Heart right ventricle (tissue), 16 donors: ENCODE measurements around the gene LBHD2. TPM values are rescaled to one million over a fixed set of nuclear protein-coding genes. Genes with fewer than 3 reads are reported as not detected.
A peak's percentile ranks its signal among the peaks of the same experiment; 100 is the strongest.

Source experiments
- ATAC-seq, 8 donors: fragments of 200-7000 bp; cut with Tn5 transposase; one replicate each; pipeline ENCODE4 v1.9.1; 2020; ENCODE audit warnings: mild to moderate bottlenecking in 8 of 8, moderate library complexity in 8 of 8, moderate number of reproducible peaks in 1 of 8
- DNase-seq, 2 donors: peaks; one replicate each; pipeline ENCODE4 v3.0.0-alpha.2; 2020
- H3K27ac ChIP-seq, 10 donors: fragments of 200-600 bp; sonication (generic) in 2 of 10; one replicate each; pipeline versions ENCODE4 v1.5.0 to v1.8.0; 2020 to 2022; ENCODE audit warnings: mild to moderate bottlenecking in 3 of 10
- H3K27me3 ChIP-seq, 7 donors: fragments of 200-600 bp; one replicate each; pipeline ENCODE4 v1.8.0; 2021 to 2022; ENCODE audit warnings: mild to moderate bottlenecking in 2 of 7
- H3K36me3 ChIP-seq, 9 donors: fragments of 200-600 bp; sonication (generic) in 1 of 9; one replicate each; pipeline versions ENCODE4 v1.5.0 to v1.8.0; 2020 to 2022; ENCODE audit warnings: mild to moderate bottlenecking in 2 of 9
- H3K4me1 ChIP-seq, 9 donors: fragments of 200-600 bp; sonication (generic) in 1 of 9; one replicate each; pipeline versions ENCODE4 v1.5.0 to v1.8.0; 2020 to 2022; ENCODE audit warnings: mild to moderate bottlenecking in 4 of 9
- H3K4me3 ChIP-seq, 10 donors: fragments of 200-600 bp; sonication (generic) in 2 of 10; one replicate each; pipeline versions ENCODE4 v1.5.0 to v1.8.0; 2020 to 2022; ENCODE audit warnings: mild to moderate bottlenecking in 7 of 10, moderate library complexity in 2 of 10
- H3K9me3 ChIP-seq, 11 donors: fragments of 200-600 bp in 10 of 11; sonication (generic) in 2 of 11; one replicate each; pipeline versions ENCODE4 v1.5.0 to v1.8.0; 2013 to 2022; ENCODE audit warnings: mild to moderate bottlenecking in 2 of 11, control low read depth in 1 of 11, moderate library complexity in 1 of 11
- CTCF ChIP-seq, 9 donors: fragments of 200-600 bp; sonication (generic) in 2 of 9; IDR thresholded peaks; one replicate each; pipeline versions ENCODE4 v1.5.0 to v1.8.0; 2021 to 2022; ENCODE audit warnings: antibody characterized with exemption in 9 of 9, mild to moderate bottlenecking in 5 of 9, moderate library complexity in 1 of 9
- WGBS, 2 donors: extraction: QIAGEN DNeasy Blood & Tissue Kit; methylation state at CpG; one replicate each; pipeline ENCODE4 v1.1.7; 2013; ENCODE audit warnings: inconsistent platforms in 1 of 2; 5-methylcytosine and 5-hydroxymethylcytosine counted together
- intact Hi-C, 10 donors: fragments of 100-400 bp; cut with DNase I; formaldehyde crosslinking; loops; one replicate each; pipeline versions ENCODE4 v1.11.1 to v1.14.2; 2022
- polyA plus RNA-seq, 2 donors: library from polyadenylated mRNA; stranded (reverse); fragments of 200-250 nt; gene quantifications; one replicate each; pipeline ENCODE4 v1.2.3, GENCODE V29; 2013
- total RNA-seq, 10 donors: library from RNA; stranded (reverse); fragmentation: NEBNext Ultra II Directional in 3 of 10; extraction: Animal tissue kit (Norgen Biotek cat#: 25700) in 3 of 10; gene quantifications; one replicate each; pipeline versions ENCODE4 v1.2.1 to v1.2.4, GENCODE V29; 2021 to 2023
- donor health status: Arrhythmogenic right ventricular cardiomyopathy.
- donor health status: ischemic (EF 13 %, LVEDD 7.1; RV severe dilation, severe dysfunction).
- donor health status: healthy with polysubstance abuse.
- donor health status: DM: no; HTN: yes; CAD: no.
- donor health status: DM: no; HTN: no; CAD: no.
- donor health status: ischemic (EF 25% LVEDD 6.9; RV normal size, moderate dysfunction).
- donor health status: ischemic (EF 25% LVEDD 5.7; RV mildly dilated, moderate dysfunction).
- donor health status: healthy.
- donor health status: DM: yes; HTN: yes; CAD: no.
- donor health status: Ischemic cardiomyopathy.
- donor health status: ischemic (EF 35%, LVEDD 5.7; RV mildly dilated, moderate dysfunction).
- donor health status: nonischemic (EF 11% LVEDD 7.7; RV severe dilation, severe dysfunction).
- donor health status: DM: yes; HTN: yes; CAD: no.
- donor health status: PGD.
- donor health status: ischemic (EF 29% LVEDD 5.4; RV normal size, mild dysfunction).
- donor health status: nonischemic (EF 23%, LVEDD 6.1; RV moderate dilation, normal function).

The LBHD2 gene
- total and polyA plus RNA-seq, 12 donors: 0.19 TPM; not detected in 11

DNA sequence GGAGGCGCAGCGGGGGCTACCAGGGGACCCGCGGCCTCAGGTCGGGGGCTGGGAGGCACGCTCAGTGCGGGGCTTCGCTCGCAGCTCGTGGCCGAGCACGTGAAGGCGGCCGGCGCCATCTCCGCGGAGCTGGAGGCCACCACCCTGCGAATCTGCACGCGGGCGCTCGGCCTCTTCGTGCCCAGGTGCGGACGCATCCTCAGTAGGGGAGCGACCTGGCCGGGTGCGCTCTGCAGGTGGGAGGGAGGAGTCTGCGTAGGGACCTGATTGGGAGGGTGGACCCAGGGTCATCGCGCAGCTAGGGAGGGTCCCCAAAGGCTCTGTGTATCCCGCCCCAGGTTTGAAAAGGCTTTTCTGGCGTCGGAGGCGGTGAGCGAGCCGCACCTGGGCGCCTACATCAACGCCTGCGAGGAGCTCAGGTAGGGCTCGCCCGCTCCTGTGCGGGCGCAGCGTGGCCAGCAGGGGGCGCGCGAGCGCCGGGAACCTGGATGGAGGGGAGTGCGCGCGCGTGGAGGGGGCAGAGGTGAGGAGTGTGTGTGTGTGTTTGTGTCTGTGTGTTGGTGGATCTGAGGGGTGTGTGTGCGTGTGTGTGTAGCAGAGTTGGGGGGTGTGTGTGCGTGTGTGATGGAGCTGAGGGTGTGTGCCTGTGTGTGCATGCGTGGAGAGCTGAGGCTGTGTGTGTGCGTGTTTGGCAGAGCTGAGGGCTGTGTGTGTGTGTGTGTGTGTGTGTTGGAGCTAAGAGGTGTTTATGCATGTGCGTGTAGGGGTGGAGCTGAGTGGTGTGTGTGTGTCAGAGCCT lies 20.8 kb downstream of the LBHD2 start:
- DNase-seq (peak; percentile 50 to 75), ATAC-seq (peak; percentile 72 to 89 (median 82))
- Histone ChIP-seq H3K27me3 (peaks cover 34 to 51% (median 49%) of the 10 kb centered on the region in 7 donors), H3K36me3 (no peaks in the 10 kb centered on the region), H3K4me1 (peaks cover 12 to 43% (median 31%) of the 10 kb centered on the region in 9 donors), H3K4me3 (peak overlapping the region in 1 of 10 donors; percentile 11), H3K27ac (no peak overlapping the region), H3K9me3 (no peaks in the 10 kb centered on the region)
- intact Hi-C loops: loop anchor here (1.0 to 10.0 kb wide), 10 partner anchors 37 to 188 kb away; no protein-coding TSS in a partner anchor
- TF ChIP-seq CTCF (IDR thresholded peaks at IDR 0.05): peak; percentile 91 to 98 (median 96)
- 6 to 7% methylated on average over 55 to 59 of the region's 59 CpGs for WGBS, 2 donors

DNA sequence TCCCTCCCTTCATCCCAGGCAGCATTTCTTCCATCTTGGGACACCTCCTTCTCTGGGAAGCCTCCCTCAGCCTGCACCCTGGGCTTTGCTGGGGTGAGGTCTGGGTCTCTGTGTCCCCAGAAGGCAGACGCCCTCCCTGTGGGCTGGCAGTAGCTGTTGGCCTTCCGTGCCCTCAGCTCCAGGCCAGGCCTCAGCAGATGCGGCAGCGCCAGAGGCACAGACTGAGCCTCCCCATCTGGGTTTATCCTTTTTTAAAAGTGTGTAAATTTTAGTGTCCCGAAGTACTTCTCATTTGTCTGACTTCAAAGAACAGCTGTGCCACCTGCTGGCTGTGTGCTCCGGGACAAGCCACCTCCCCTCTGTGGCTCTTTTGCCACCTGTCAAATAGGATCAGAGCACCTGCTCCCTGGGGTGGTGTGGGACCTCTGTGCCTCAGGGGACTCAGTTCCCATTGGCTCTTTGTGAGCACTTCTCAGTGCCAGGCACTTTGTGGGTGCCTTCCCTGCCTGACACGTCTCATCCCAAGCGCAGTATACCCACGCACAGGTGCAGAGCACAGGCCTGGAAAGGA lies 21.7 kb downstream of the LBHD2 start:
- peaks cover 34 to 47% (median 43%) of the 10 kb centered on the region in 7 donors for H3K27me3 ChIP-seq
- no peaks in the 10 kb centered on the region for H3K36me3 ChIP-seq
- ATAC-seq (no peak), DNase-seq (no peak)
- intact Hi-C loops: loop anchor here in 9 of 10 donors (1.0 to 10.0 kb wide), 10 partner anchors 37 to 187 kb away; no protein-coding TSS in a partner anchor
- no peaks in the 10 kb centered on the region for H3K9me3 ChIP-seq
- TF ChIP-seq CTCF (IDR thresholded peaks at IDR 0.05): no peak
- peaks cover 12 to 51% (median 39%) of the 10 kb centered on the region in 9 donors for H3K4me1 ChIP-seq
- H3K27ac ChIP-seq: no peak overlapping the region
- 74 to 76% methylated on average over 9 of the region's 9 CpGs for WGBS, 2 donors
- no peak overlapping the region for H3K4me3 ChIP-seq

DNA sequence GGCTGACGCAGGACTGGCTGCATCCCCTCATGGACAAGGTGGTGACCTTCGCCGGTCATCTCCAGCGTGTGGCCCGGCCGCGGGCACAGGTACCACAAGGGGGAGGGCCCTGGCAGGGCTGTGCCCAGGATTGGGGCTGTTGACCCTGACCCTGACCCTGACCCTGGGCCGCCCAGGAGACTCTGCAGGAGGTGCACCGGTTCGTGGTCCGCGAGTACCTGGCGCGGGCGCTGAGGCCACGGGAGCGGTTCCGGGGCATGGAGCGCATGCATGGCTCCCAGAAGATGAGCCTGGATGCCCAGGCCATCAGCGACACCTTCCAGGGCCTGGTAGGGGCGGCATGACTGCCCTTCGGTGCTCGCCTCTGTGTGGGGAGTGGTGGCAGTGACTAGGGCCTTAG lies 23.4 kb downstream of the LBHD2 start:
- intact Hi-C loops: loop anchor here in 4 of 10 donors (2.0 to 10.0 kb wide), 5 partner anchors 35 to 185 kb away; no protein-coding TSS in a partner anchor
- TF ChIP-seq CTCF (IDR thresholded peaks at IDR 0.05): no peak
- no peaks in the 10 kb centered on the region for H3K36me3 ChIP-seq
- no peak overlapping the region for H3K27ac ChIP-seq
- DNase-seq (no peak), ATAC-seq (no peak)
- peaks cover 11 to 64% (median 46%) of the 10 kb centered on the region in 9 donors for H3K4me1 ChIP-seq
- 96 to 99% methylated on average over 23 of the region's 23 CpGs for WGBS, 2 donors
- peaks cover 22 to 30% (median 25%) of the 10 kb centered on the region in 7 donors for H3K27me3 ChIP-seq
- no peaks in the 10 kb centered on the region for H3K9me3 ChIP-seq
- no peak overlapping the region for H3K4me3 ChIP-seq

DNA sequence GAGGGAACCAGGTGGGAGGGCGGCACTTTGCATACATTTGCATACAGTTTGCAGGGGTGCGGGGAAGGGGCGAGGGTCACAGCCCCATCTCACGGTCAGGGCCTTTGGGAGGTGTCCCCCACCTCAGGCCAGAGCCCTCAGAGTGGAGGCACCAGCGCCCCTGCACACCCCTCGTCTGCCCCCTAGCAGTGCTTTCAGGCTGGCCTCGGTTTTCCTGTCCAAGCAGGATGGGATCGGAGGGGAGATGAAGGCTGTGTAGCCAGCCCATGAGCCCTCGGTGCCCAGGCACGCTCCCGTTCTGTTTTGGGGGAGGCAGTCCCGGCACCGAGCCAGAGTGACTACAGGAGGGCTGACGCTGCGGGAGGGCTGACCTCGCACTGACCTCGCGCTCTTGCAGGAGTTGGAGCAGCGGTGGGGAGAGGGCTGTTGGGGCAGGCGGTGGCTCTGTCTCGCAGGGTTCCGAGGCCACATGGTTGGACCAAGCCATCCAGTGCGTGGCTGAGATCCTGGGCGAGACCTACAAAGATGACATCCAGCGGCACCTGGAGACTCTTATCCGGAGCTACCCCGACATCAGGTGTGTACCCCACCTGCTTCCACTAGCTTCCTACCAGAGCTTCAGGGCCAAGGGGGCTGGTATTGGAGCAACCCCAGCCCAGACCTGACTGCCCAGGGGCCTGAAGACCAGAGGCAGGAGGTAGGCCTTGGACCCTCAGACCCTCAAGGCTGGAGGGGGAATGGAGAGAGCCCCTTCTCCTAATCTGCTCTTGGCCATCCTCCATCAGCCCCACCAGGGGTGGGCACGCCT lies 24.1 kb downstream of the LBHD2 start:
- DNase-seq (no peak), ATAC-seq (no peak)
- intact Hi-C loops: loop anchor here in 4 of 10 donors (2.0 to 10.0 kb wide), 5 partner anchors 34 to 185 kb away; no protein-coding TSS in a partner anchor
- peaks cover 9 to 66% (median 39%) of the 10 kb centered on the region in 9 donors for H3K4me1 ChIP-seq
- H3K4me3 ChIP-seq: no peak overlapping the region
- TF ChIP-seq CTCF (IDR thresholded peaks at IDR 0.05): no peak
- H3K36me3 ChIP-seq: no peaks in the 10 kb centered on the region
- WGBS, 2 donors: 84 to 89% methylated on average over 28 of the region's 28 CpGs
- peak overlapping the region in 2 of 10 donors; percentile 15 to 17 for H3K27ac ChIP-seq
- peaks cover 15 to 23% (median 18%) of the 10 kb centered on the region in 7 donors for H3K27me3 ChIP-seq
- no peaks in the 10 kb centered on the region for H3K9me3 ChIP-seq
